NOMO-1 treated with dmso at 0.1 percent for 144 hours (cell line): ENCODE data around the gene IRGC.
A peak's percentile ranks its signal among the peaks of the same experiment; 100 is the strongest.
"Not testable (repeated sequence)": the region's sequence is repeated elsewhere in the genome, so short reads cannot be mapped to it uniquely, and the experiment has no call there.

Experiments
- DNase-seq: peaks from one replicate; lab custom pipeline; 2025; ENCODE audit not compliant: unreplicated experiment; lab: John Stamatoyannopoulos, UW

Gene IRGC, protein sequence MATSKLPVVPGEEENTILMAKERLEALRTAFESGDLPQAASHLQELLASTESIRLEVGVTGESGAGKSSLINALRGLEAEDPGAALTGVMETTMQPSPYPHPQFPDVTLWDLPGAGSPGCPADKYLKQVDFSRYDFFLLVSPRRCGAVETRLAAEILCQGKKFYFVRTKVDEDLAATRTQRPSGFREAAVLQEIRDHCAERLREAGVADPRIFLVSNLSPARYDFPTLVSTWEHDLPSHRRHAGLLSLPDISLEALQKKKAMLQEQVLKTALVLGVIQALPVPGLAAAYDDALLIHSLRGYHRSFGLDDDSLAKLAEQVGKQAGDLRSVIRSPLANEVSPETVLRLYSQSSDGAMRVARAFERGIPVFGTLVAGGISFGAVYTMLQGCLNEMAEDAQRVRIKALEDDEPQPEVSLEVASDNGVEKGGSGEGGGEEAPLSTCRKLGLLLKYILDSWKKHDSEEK

GRCh38 chr19:43715776-43716175 lies at the start of gene IRGC:
IRGC (plus strand) TSS chr19:43716076; CDS start chr19:43718559, 2,483 bp downstream.
- DNase-seq, result no peak

GRCh38 chr19:43667126-43667875 lies 48.6 kb upstream of the IRGC start:
- no peak for DNase-seq

GRCh38 chr19:43667876-43668405 lies 47.9 kb upstream of the IRGC start:
- no peak for DNase-seq

GRCh38 chr19:43668406-43669109 lies 47.3 kb upstream of the IRGC start:
- peak; percentile 98 for DNase-seq

GRCh38 chr19:43672061-43672679 lies 43.7 kb upstream of the IRGC start:
- no peak for DNase-seq

GRCh38 chr19:43673637-43674036 lies 42.2 kb upstream of the IRGC start:
- DNase-seq, result no peak

DNA sequence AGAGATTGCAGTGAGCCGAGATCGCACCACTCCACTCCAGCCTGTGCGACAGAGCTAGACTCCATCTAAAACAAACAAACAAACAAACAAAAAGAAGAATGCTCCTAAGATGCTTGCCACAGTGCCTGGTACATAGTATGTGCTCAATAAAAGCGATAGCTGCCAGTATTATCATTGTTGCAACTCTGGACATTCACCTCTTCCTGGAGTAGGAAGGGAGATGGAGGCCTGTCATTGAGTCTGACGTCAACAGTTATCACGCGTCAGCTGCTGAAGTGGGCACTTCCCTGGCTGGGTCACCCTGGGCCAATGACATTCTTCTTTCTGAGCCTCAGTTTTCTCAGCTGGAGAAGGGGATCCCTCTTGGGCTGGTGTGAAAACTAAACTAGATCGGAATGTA lies 41.7 kb upstream of the IRGC start:
- no peak for DNase-seq

- peak; percentile 70 for DNase-seq
Measured at GRCh38 chr19:43674596-43674995, 41.3 kb upstream of the IRGC start.

DNA sequence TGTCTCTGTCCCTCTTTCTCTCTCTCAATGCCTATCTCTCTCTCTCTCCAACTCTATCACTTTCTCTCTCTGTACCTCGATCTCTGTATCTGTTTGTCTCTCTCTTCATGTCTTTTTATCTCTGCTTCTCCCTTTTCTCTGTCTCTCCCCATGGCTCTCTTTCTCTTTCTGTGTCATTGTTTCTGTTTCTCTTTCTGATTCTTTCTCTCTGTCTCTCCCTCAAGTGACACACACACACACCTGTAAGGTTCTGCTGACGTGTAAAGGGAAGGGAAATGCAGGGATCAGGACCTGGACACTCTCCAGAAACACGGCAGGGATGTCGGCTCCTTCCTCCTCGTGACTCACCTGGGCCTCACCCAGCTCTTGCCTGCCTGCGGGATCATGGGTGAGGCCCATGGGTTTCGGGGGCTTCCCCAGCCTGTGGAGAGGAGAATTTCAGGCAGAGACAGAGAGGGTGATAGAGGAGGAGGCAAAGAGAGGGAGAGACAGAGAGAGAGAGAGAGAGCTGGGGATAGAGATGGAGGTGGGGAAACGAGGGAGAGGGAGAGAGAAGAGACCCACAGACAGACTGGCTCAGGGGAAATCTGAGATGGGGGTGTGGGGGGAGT lies 40.5 kb upstream of the IRGC start:
- DNase-seq, result no peak

DNA sequence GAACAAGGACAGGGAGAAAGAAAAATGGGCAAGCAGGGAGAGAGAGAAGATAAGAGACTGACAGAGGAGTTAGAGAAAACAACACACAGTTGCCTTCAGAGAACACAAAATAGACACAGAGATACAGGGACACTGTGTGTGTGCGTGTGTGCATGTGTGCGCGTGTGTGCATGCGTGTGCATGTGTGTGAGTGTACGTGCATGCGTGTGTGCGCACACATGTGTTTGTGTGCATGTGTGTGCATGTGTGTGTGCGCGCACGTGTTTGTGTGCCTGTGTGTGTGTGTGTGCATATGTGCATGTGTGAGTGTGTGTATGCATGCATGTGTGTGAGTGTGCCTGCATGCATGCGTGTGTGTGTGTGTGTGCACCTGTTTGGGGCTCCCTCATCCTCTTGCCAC lies 40.0 kb upstream of the IRGC start:
- DNase-seq, result no peak

DNA sequence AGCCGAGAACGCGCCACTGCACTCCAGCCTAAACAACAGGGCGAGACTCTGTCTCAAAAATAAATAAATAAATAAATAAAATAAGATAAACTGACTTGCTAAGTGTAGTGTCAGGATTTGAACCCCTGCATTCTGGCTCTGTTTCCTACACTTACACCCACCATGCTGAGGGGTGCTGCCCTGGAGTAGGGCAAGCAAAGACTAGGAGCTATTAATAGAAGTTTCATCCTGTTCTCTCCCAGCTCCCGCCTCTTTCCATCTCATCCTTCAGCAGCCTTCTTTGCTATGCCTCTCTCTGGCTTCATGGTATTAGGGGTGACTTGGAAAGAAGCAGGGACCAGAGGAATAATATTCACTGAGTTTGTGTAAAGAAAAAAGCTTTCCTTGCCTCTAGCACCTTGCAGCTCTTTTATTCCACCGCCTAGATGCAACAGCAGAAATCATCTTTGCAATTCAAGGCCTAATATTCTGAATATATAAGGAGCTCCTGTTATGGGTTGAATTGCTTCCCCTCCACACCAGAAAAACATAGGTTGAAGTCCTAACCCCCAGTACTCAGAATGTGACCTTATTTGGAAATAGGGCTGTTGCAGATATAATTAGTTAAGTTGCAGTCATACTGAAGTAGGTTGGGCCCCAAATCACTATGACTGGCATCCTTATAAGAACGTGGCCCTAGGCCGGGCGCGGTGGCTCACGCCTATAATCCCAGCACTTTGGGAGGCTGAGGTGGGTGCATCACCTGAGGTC lies 37.2 kb upstream of the IRGC start:
- peak; percentile 86 for DNase-seq

GRCh38 chr19:43681821-43682220 lies 34.1 kb upstream of the IRGC start:
- DNase-seq, result no peak

DNA sequence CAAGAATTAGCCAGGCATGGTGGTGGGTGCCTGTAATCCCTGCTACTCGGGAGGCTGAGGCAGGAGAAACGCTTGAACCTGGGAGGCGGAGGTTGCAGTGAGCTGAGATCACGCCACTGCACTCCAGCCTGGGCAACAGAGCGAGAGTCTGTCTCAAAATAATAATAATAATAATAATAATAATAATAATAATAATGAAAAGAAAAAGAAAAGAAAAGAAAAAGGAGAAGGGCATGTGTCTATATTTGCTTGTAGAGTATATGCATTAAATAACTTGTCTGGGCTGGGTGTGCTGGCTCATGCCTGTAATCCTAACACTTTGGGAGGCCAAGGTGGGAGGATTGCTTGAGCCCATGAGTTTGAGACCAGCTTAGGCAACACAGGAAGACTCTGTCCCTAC lies 33.6 kb upstream of the IRGC start:
- DNase-seq, result not testable (repeated sequence)

DNA sequence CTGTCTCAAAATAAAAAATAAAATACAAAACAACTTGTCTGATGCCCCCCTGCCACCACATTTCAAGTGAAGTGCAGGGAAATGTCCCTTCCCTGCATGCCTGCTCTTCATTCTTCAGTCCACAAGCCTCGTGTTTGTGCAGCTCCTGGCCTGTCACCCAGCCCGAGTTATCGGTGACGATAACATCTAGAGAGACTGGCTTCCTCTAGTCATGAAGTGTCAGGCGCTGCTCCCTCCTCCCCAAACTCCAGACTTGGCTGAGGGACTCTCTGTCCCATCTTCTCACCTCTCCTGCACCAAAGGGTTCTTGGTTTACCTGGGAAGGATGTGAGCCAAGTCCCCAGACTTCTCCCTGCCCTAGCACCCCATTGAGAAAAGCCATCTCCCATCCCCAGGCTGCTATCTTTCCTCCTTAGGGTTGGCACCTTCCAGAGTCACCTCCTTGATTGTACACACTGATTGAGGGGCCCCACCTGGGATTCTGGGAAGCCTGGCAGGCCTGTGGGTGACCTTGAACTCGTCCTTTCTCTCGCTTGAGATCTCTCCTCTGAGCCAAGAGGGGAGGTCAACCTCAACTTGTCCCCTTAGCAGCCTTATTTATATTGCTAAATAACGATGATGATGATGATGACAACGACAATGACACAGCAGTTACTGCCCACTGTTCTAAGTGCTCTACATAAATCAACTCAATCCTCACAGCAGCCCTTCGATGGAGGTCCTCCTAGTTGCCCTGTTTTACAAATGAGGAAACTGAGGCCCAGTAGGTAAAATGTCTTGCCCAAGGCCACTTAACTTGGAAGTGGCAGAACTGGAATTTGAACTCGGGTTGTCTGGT lies 32.8 kb upstream of the IRGC start:
- no peak for DNase-seq

GRCh38 chr19:43683905-43684304 lies 32.0 kb upstream of the IRGC start:
- no peak for DNase-seq

DNA sequence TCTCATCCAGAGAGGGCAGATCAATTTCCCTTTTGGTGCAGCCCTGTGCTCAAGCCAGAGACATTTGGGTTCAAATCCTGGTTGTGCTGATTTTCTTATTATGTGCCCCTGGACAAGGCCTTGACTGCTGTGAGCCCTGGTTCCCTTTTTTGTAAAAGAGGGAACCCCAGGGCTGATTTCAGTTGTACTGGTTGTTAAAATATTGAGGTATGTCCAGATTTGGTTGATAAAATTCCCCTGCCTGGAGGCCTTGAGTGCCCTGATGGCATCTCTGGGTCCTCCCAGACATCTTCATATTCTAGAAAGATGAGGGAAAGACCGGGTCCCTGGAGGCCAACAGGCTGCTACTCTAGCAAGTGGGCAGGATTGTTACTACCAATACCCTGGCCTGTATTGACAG lies 31.6 kb upstream of the IRGC start:
- no peak for DNase-seq

GRCh38 chr19:43687660-43687997 lies 28.2 kb upstream of the IRGC start:
- DNase-seq, result no peak

- no peak for DNase-seq
Measured at GRCh38 chr19:43688059-43688701, 27.7 kb upstream of the IRGC start.

GRCh38 chr19:43690444-43690843 lies 25.4 kb upstream of the IRGC start:
- no peak for DNase-seq
